K562 (cell line): ENCODE measurements around the gene PPP3CA. TPM values are rescaled to one million over a fixed set of nuclear protein-coding genes. Genes with fewer than 3 reads are reported as not detected.
A peak's percentile ranks its signal among the peaks of the same experiment; 100 is the strongest.

Source experiments
- ATAC-seq: fragments of 200-7000 bp; cut with Tn5 transposase; 3 replicates; pipeline ENCODE4 v1.9.1; 2020; ENCODE audit warnings: moderate library complexity
- BruUV-seq: library from RNA; stranded (reverse); fragments of 400-500 nt; replicated peaks from 2 replicates; lab custom pipeline; 2021; lab: Mats Ljungman, UMichigan
- CTCF ChIA-PET: fragments of 300-600 bp; formaldehyde crosslinking; extraction: SDS; loops from one replicate; lab custom pipeline; 2021; ENCODE audit warnings: low intra/inter-chr PET ratio; lab: Yijun Ruan, JAX
- POLR2A ChIA-PET: fragments of 300-600, 350-650 bp; sonication (Branson Sonifier 250); formaldehyde crosslinking; extraction: SDS; loops from one replicate; lab custom pipeline; 2021; ENCODE audit warnings: antibody characterized with exemption, inconsistent platforms; lab: Yijun Ruan, JAX
- DNase-seq, 4 experiments: peaks; one replicate each; pipeline versions ENCODE4 v3.0.0 to v3.0.0-alpha.2; 2011 to 2018; ENCODE audit warnings: low spot score in 3 of 4, mixed read lengths in 3 of 4; ENCODE audit errors: extremely low read depth in 1 of 4
- FAIRE-seq: peaks from 2 replicates; lab custom pipeline; 2011; peaks lifted over from hg19 to GRCh38; lab: Jason Lieb, UNC
- H2AFZ ChIP-seq: 2 replicates; pipeline ENCODE4 v1.6.0; 2011; ENCODE audit warnings: low read depth, low read length, control low read depth, inconsistent platforms
- H3K27ac ChIP-seq: fragments of 200-600 bp; 3 replicates; pipeline ENCODE4 v1.8.0; 2011; ENCODE audit warnings: low read depth, mild to moderate bottlenecking, control low read depth, inconsistent platforms, low read length, moderate library complexity, mixed read lengths; ENCODE audit errors: extremely low read depth
- H3K27me3 ChIP-seq, 2 experiments: fragments of 300-600 bp in 1 of 2; 2 replicates in 1 of 2; 3 replicates in 1 of 2; pipeline versions ENCODE4 v1.6.0 to v1.8.0; 2011; ENCODE audit warnings: inconsistent platforms in 2 of 2, low read length in 2 of 2, mild to moderate bottlenecking in 1 of 2, mixed read lengths in 1 of 2, moderate library complexity in 1 of 2; ENCODE audit not compliant: control insufficient read depth in 2 of 2, insufficient read depth in 2 of 2
- H3K36me3 ChIP-seq: fragments of 300-600 bp; 3 replicates; pipeline ENCODE4 v1.8.0; 2011; ENCODE audit warnings: mild to moderate bottlenecking, low read length, inconsistent platforms; ENCODE audit not compliant: control insufficient read depth, insufficient read depth
- H3K4me1 ChIP-seq, 2 experiments: fragments of 200-600 bp in 1 of 2; replicated peaks in 1 of 2; 2 replicates in 1 of 2; 3 replicates in 1 of 2; pipeline versions ENCODE4 v1.5.1 to v1.8.0; 2011; ENCODE audit warnings: inconsistent platforms in 2 of 2, low read length in 2 of 2, mild to moderate bottlenecking in 1 of 2, mixed read lengths in 1 of 2, moderate library complexity in 1 of 2; ENCODE audit not compliant: control insufficient read depth in 2 of 2, insufficient read depth in 2 of 2
- H3K4me2 ChIP-seq: 2 replicates; pipeline ENCODE4 v1.6.1; 2011; ENCODE audit warnings: low read length, control low read depth, inconsistent platforms, mixed read lengths; ENCODE audit not compliant: insufficient read depth
- H3K4me3 ChIP-seq: fragments of 200-600 bp; sonication (generic), shearing (Covaris generic); 2 replicates; pipeline ENCODE4 v1.5.1; 2016; ENCODE audit warnings: control low read depth, inconsistent platforms
- H3K79me2 ChIP-seq: fragments of 200-600 bp; 3 replicates; pipeline ENCODE4 v1.8.0; 2011; ENCODE audit warnings: low read length, inconsistent platforms; ENCODE audit not compliant: control insufficient read depth, insufficient read depth
- H3K9ac ChIP-seq, 2 experiments: 2 replicates each; pipeline versions ENCODE4 v1.6.0 to v1.6.1; 2011; ENCODE audit warnings: low read depth in 2 of 2, low read length in 2 of 2, control low read depth in 1 of 2, inconsistent platforms in 1 of 2, mild to moderate bottlenecking in 1 of 2, mixed read lengths in 1 of 2; ENCODE audit not compliant: insufficient read depth in 1 of 2
- H3K9me1 ChIP-seq: one replicate; pipeline ENCODE4 v1.6.0; 2011; ENCODE audit warnings: inconsistent platforms, mild to moderate bottlenecking, low read length, moderate library complexity; ENCODE audit not compliant: control insufficient read depth, insufficient read depth
- H3K9me3 ChIP-seq: replicated peaks from 2 replicates; pipeline ENCODE4 v1.5.1; 2011; ENCODE audit warnings: low read depth, low read length, inconsistent platforms; ENCODE audit not compliant: control insufficient read depth, insufficient read depth
- H4K20me1 ChIP-seq: replicated peaks from 2 replicates; pipeline ENCODE4 v1.6.1; 2011; ENCODE audit warnings: low read length, inconsistent platforms, mixed read lengths; ENCODE audit not compliant: control insufficient read depth, insufficient read depth
- ARHGAP35 ChIP-seq: fragments of 450-650 bp; IDR thresholded peaks from 2 replicates; pipeline ENCODE4 v1.6.1; 2018; ENCODE audit not compliant: partially characterized antibody
- CEBPG ChIP-seq, 3 experiments: fragments of 200-800 bp in 1 of 3; sonication (Bioruptor generic) in 1 of 3; sonication (generic) in 1 of 3; formaldehyde crosslinking in 1 of 3; IDR thresholded peaks in 2 of 3; conservative IDR thresholded peaks in 1 of 3; 2 replicates each; pipeline versions ENCODE4 v1.6.1 to v1.8.0; 2016 to 2022; ENCODE audit warnings: missing compliant biosample characterization in 2 of 3, missing genetic modification characterization in 2 of 3, mild to moderate bottlenecking in 1 of 3, missing genetic modification reagents in 1 of 3
- COPS2 ChIP-seq: fragments of 450-650 bp; conservative IDR thresholded peaks from 2 replicates; pipeline ENCODE4 v1.6.1; 2016; ENCODE audit warnings: mild to moderate bottlenecking, moderate library complexity
- FOSL1 ChIP-seq: fragments of 200-800 bp; sonication (Bioruptor generic); conservative IDR thresholded peaks from 2 replicates; pipeline ENCODE4 v1.6.1; 2016; ENCODE audit warnings: missing genetic modification characterization, missing compliant biosample characterization
- GATA2 ChIP-seq: sonication (generic); formaldehyde crosslinking; IDR thresholded peaks from 2 replicates; pipeline ENCODE4 v1.4.0; 2020; ENCODE audit warnings: mild to moderate bottlenecking, missing genetic modification reagents
- ZNF12 ChIP-seq: sonication (generic); formaldehyde crosslinking; IDR thresholded peaks from 2 replicates; pipeline ENCODE4 v1.4.0; 2020; ENCODE audit warnings: mild to moderate bottlenecking, missing genetic modification reagents
- WGBS: fragments of 100-300 bp; shearing (Covaris generic); methylation state at CpG from one replicate; pipeline ENCODE4 v1.1.6; 2016; ENCODE audit warnings: low coverage, mixed read lengths; ENCODE audit not compliant: insufficient coverage; ENCODE audit errors: missing lambda C conversion rate; 5-methylcytosine and 5-hydroxymethylcytosine counted together
- in situ Hi-C: fragments of 300-500 bp; cut with MboI; formaldehyde crosslinking; loops from 4 replicates; pipeline ENCODE4 v1.15.0; 2018; ENCODE audit warnings: inconsistent platforms, mixed read lengths
- intact Hi-C: fragments of 100-400 bp; cut with micrococcal nuclease; formaldehyde crosslinking; loops from 2 replicates; pipeline ENCODE4 v1.14.2; 2022
- polyA plus RNA-seq, 8 experiments: library from polyadenylated mRNA; depleted of rRNA in 4 of 8; stranded (reverse) in 5 of 8; unstranded in 3 of 8; fragments of >200 nt; fragmentation: Nextera tagmentation in 2 of 8; fragmentation: Illumina TruSeq in 1 of 8; extraction: Ambion mirVana in 2 of 8; extraction: Trizol in 1 of 8; gene quantifications; 2 replicates each; pipeline versions ENCODE4 v1.2.1 to v1.2.3, GENCODE V29; 2011 to 2014; ENCODE audit warnings: inconsistent platforms in 1 of 8, missing spikeins in 1 of 8
- total RNA-seq, 7 experiments: library from RNA; depleted of rRNA in 6 of 7; stranded (reverse); fragments of >200 nt in 6 of 7; fragmentation: Illumina TruSeq in 2 of 7; extraction: Trizol in 2 of 7; gene quantifications; 2 replicates each; pipeline versions ENCODE4 v1.2.1 to v1.2.3, GENCODE V29; 2011 to 2021; ENCODE audit warnings: low replicate concordance in 1 of 7

The PPP3CA gene
- total and polyA plus RNA-seq, 9 of the 15 experiments (the other 6 are each of a cell fraction or from before 2014, with no cell fraction given), result 0.94 to 3.2 (median 1.6) TPM

GRCh38 chr4:101200561-101200960, 146.8 kb downstream of the PPP3CA start:
- H3K27ac ChIP-seq, result no peak overlapping the region
- CTCF ChIA-PET, result no interaction called here
- H3K36me3 ChIP-seq, result no peaks in the 10 kb centered on the region
- DNase-seq (no peak), ATAC-seq (no peak), FAIRE-seq (no peak)
- H3K27me3 ChIP-seq, result no peaks in the 10 kb centered on the region
- TF ChIP-seq ZNF12 (peak; percentile 91; the same call in 1 of the 2 replicates), CEBPG (CRISPR knock-in tag; IDR thresholded peaks at IDR 0.05) (no peak), CEBPG (tag; conservative IDR thresholded peaks at IDR 0.05 in 1 of 2, IDR thresholded peaks at IDR 0.05 in 1 of 2) (0 out of 4 replicates have a peak, but pooled peaks of 1 of the 2 experiments have one; percentile 11), ARHGAP35 (no peak), FOSL1 (tag) (peak; percentile 68)
- H2AFZ ChIP-seq, result no peak overlapping the region
- H3K9me1 ChIP-seq, result no peaks in the 10 kb centered on the region
- intact Hi-C loops (no loop called here), in situ Hi-C loops (no loop called here)
- H3K4me1 ChIP-seq, result no peaks in the 10 kb centered on the region
- BruUV-seq, result no TSS peak
- 0% methylated on average over 4 of the region's 4 CpGs for WGBS
- no peaks in the 10 kb centered on the region for H4K20me1 ChIP-seq
- POLR2A ChIA-PET, result no interaction called here
- no peaks in the 10 kb centered on the region for H3K79me2 ChIP-seq
- no peak overlapping the region for H3K9ac ChIP-seq
- no peak overlapping the region for H3K4me3 ChIP-seq
- no peak overlapping the region for H3K4me2 ChIP-seq
- H3K9me3 ChIP-seq, result no peaks in the 10 kb centered on the region

GRCh38 chr4:101199507-101200285, 147.6 kb downstream of the PPP3CA start:
- H3K27ac ChIP-seq, result no peak overlapping the region
- no peaks in the 10 kb centered on the region for H3K9me1 ChIP-seq
- no peaks in the 10 kb centered on the region for H3K9me3 ChIP-seq
- no TSS peak for BruUV-seq
- no peaks in the 10 kb centered on the region for H3K4me1 ChIP-seq
- no peaks in the 10 kb centered on the region for H4K20me1 ChIP-seq
- DNase-seq, result no peak
- no peak overlapping the region for H3K4me3 ChIP-seq
- POLR2A ChIA-PET, result no interaction called here
- no peaks in the 10 kb centered on the region for H3K36me3 ChIP-seq
- H3K9ac ChIP-seq, result no peak overlapping the region
- intact Hi-C loops, result no loop called here
- H3K27me3 ChIP-seq, result no peaks in the 10 kb centered on the region
- no peak for ATAC-seq
- 5% methylated on average over 3 of the region's 3 CpGs for WGBS
- no peak overlapping the region for H2AFZ ChIP-seq
- no peaks in the 10 kb centered on the region for H3K79me2 ChIP-seq
- CTCF ChIA-PET, result no interaction called here
- H3K4me2 ChIP-seq, result no peak overlapping the region
- in situ Hi-C loops, result no loop called here
- FAIRE-seq, result no peak
- no peak for TF ChIP-seq COPS2
- no peak for TF ChIP-seq GATA2 (CRISPR knock-in tag)
